Right lobe of liver (tissue), 6 donors: ENCODE data around the gene KCNQ1OT1. TPM values are rescaled to one million over a fixed set of nuclear protein-coding genes. Genes with fewer than 3 reads are reported as not detected.

Source experiments
- ATAC-seq, 4 donors: fragments of 200-7000 bp; cut with Tn5 transposase; one replicate each; pipeline ENCODE4 v1.9.1; 2020; ENCODE audit warnings: mild to moderate bottlenecking in 4 of 4, moderate library complexity in 4 of 4
- DNase-seq, 3 donors: peaks; one replicate each; pipeline ENCODE4 v3.0.0-alpha.2; 2020
- H3K27ac ChIP-seq, 3 donors: fragments of 200-600 bp; one replicate each; pipeline ENCODE4 v1.8.0; 2022
- H3K27me3 ChIP-seq, 2 donors: fragments of 200-600 bp; one replicate each; pipeline ENCODE4 v1.8.0; 2022
- H3K36me3 ChIP-seq, 4 donors: fragments of 200-600 bp; sonication (generic) in 1 of 4; one replicate each; pipeline versions ENCODE4 v1.5.1 to v1.8.0; 2017 to 2022; ENCODE audit warnings: control low read depth in 1 of 4
- H3K4me1 ChIP-seq, 4 donors: fragments of 200-600 bp; sonication (generic) in 1 of 4; one replicate each; pipeline versions ENCODE4 v1.5.1 to v1.8.0; 2017 to 2022; ENCODE audit warnings: control low read depth in 1 of 4
- H3K4me3 ChIP-seq, 3 donors: fragments of 200-600 bp; one replicate each; pipeline ENCODE4 v1.8.0; 2022
- H3K9me3 ChIP-seq, 4 donors: fragments of 200-600 bp; sonication (generic) in 1 of 4; one replicate each; pipeline versions ENCODE4 v1.5.1 to v1.8.0; 2017 to 2022; ENCODE audit warnings: control low read depth in 1 of 4
- CTCF ChIP-seq, 4 donors: fragments of 200-600 bp in 3 of 4; fragments of 450-650 bp in 1 of 4; IDR thresholded peaks; one replicate each; pipeline versions ENCODE4 v1.5.1 to v1.8.0; 2016 to 2022; ENCODE audit warnings: antibody characterized with exemption in 4 of 4, mild to moderate bottlenecking in 2 of 4
- POLR2A ChIP-seq: fragments of 450-650 bp; IDR thresholded peaks from one replicate; pipeline ENCODE4 v1.6.1; 2017; ENCODE audit warnings: antibody characterized with exemption, mild to moderate bottlenecking
- WGBS: methylation state at CpG from one replicate; pipeline ENCODE4 v1.1.6; 2018; ENCODE audit warnings: low coverage, low lambda C conversion rate; ENCODE audit not compliant: insufficient coverage; ENCODE audit errors: missing lambda C conversion rate; 5-methylcytosine and 5-hydroxymethylcytosine counted together
- intact Hi-C, 2 donors: fragments of 100-400 bp; cut with DNase I; formaldehyde crosslinking; loops; one replicate each; pipeline versions ENCODE4 v1.11.2 to v1.14.1; 2022
- total RNA-seq, 6 experiments: library from RNA; depleted of rRNA in 2 of 6; stranded (reverse); fragments of >200 nt in 2 of 6; fragmentation: NEBNext Ultra II Directional in 3 of 6; extraction: Animal tissue kit (Norgen Biotek cat#: 25700) in 3 of 6; gene quantifications; one replicate each; pipeline versions ENCODE4 v1.1.0 to v1.2.4, GENCODE V29; 2016 to 2023
- donor health status: DM: no; HTN: yes; CAD: no.
- donor health status: DM: no; HTN: no; CAD: no.
- donor health status: DM: no; HTN: no; CAD: no.
- donor health status: DM: no; HTN: yes; CAD: no.
- donor health status: DM: no; HTN: yes; CAD: no.

KCNQ1OT1 gene
- total RNA-seq, 6 experiments from 2014 or later, result 0.37 to 1.7 (median 0.60) TPM

DNA sequence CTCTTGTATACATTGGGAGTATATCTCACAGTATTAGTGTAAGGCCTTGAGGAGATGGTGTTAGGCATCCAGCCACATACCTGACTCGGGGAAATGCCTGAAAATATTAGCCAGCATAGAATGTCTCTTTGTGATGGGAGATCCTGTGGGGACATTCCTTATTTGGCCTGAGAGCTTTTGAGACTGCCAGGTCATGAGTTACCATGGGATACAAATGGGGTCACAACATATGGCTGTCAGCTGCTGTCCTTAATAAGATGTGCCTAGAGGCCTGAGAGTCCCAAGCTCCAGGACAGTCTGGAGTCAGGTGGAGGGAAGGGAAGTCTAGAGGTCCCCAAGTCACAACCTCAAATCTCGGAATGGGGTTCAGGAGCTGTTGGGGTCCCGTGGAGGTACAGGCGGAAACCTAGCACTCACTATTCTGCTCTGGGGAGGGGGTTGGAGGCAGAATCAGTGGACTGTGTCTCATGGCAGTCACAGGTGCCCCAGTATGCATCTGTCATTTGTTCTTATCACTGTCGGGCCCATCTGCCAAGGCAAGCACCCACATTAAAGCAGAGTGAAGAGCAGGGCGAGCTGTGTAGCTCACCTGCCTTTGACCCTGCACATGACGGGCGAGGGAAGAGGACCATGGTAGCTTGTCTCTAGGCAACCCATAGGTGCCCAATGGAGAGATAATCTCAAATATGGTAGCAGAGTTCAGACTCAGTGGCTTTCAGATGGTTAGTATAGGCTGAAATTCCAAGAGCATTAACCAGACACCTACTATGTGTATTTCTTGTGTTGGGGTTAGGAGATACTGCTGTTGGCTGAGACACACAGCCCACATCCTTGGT, 29.9 kb downstream of the KCNQ1OT1 start:
- intact Hi-C loops, result no loop called here
- DNase-seq (no peak), ATAC-seq (no peak)
- no peak overlapping the region for H3K4me3 ChIP-seq
- H3K9me3 ChIP-seq, result no peaks in the 10 kb centered on the region
- TF ChIP-seq POLR2A, result no peak
- no peak for TF ChIP-seq CTCF (IDR thresholded peaks at IDR 0.05)
- no peak overlapping the region for H3K27ac ChIP-seq
- no peaks in the 10 kb centered on the region for H3K4me1 ChIP-seq
- H3K27me3 ChIP-seq, result no peaks in the 10 kb centered on the region
- H3K36me3 ChIP-seq, result no peaks in the 10 kb centered on the region
- WGBS, result 85% methylated on average over 4 of the region's 8 CpGs

DNA sequence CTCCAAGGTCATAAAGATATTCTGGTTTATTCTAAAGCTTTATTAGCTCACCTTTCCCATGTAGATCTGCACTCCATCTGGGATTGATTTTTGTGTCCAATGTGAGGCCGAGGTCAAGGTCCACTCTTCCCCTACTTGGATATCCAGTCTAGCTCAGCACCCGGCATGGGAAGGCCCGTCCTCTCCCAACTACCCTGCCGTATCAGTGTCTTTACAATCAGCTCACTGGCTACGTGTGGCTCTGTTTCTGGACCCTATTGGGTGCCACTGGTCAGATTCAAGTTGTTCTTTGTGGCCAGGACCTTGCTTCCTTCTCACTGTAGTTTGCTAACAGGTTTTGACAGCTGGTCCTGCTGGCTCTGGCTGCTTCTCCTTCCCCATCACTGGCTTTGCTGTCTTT, 30.9 kb downstream of the KCNQ1OT1 start:
- Histone ChIP-seq H3K36me3 (no peaks in the 10 kb centered on the region), H3K4me3 (no peak overlapping the region), H3K4me1 (no peaks in the 10 kb centered on the region), H3K27me3 (no peaks in the 10 kb centered on the region), H3K9me3 (no peaks in the 10 kb centered on the region), H3K27ac (no peak overlapping the region)
- ATAC-seq (peak in 3 of 4 donors; percentile 34 to 64 (median 43)), DNase-seq (no peak)
- WGBS, result 52% methylated on average over 5 of the region's 5 CpGs
- TF ChIP-seq POLR2A (no peak), CTCF (IDR thresholded peaks at IDR 0.05) (no peak)
- intact Hi-C loops, result no loop called here

DNA sequence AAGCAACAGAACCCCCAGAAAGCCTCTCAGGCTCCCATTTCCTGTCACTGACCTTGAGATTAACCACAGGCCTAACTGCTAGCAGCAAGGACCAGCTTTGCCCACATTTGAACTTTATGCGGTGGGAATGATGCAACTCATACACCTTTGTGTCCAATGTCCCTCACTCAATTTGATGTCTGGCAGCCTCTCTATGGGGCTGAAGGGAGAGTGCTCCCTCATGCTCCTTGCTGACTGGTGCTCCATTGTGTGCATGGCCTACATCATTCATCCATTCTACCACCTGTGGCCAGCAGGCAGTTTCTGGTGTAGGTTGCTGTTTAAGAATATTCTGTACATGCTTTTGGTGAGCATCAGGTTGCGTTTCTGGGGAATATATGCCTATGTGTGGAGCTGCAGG, 31.9 kb downstream of the KCNQ1OT1 start:
- WGBS, result no CpG with 5 or more reads among the region's 2 CpGs
- DNase-seq, result no peak
- Histone ChIP-seq H3K4me3 (no peak overlapping the region), H3K36me3 (no peaks in the 10 kb centered on the region), H3K4me1 (no peaks in the 10 kb centered on the region), H3K27ac (no peak overlapping the region), H3K9me3 (no peaks in the 10 kb centered on the region), H3K27me3 (no peaks in the 10 kb centered on the region)
- intact Hi-C loops, result no loop called here
- ATAC-seq, result no peak
- TF ChIP-seq POLR2A (no peak), CTCF (IDR thresholded peaks at IDR 0.05) (no peak)

DNA sequence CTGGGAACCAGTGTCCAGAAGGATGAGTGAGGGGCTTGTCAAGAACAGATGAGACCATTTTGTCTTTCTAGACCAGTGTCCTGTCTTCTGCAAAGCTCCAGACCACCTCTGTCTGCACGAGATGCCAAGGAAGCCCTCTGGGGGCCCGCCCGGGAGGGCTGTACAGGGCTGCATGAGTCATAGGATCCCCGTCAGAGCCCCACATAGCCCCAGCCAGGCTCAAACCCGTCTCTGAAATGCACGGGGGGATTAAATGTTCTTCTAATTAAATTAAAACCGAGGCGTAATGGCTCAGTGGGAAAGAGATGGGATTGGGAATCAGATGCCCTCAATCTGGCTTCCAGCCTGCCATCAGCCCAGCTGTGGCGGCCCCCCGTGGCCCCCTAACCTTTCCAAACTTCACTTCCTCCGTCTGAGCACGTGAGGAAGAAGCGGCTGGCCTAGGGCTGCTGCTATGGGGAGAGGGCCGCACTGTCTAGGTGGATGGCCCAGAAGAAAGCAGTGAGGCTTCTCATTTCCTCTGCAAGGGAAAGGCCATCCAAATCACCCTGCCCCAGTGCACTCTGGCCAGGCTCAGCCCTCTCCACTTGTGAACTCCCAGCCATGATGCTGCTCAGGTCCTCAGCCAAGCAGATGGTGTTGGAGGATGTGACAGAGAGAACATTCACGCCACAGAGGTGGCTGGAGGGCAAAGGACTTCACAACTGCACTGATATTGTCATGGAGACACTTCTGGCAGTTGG, 32.8 kb downstream of the KCNQ1OT1 start:
- Histone ChIP-seq H3K27me3 (no peaks in the 10 kb centered on the region), H3K27ac (no peak overlapping the region), H3K4me3 (no peak overlapping the region), H3K9me3 (no peaks in the 10 kb centered on the region), H3K36me3 (no peaks in the 10 kb centered on the region), H3K4me1 (no peaks in the 10 kb centered on the region)
- TF ChIP-seq CTCF (IDR thresholded peaks at IDR 0.05) (no peak), POLR2A (no peak)
- DNase-seq (no peak), ATAC-seq (no peak)
- 75% methylated on average over 11 of the region's 15 CpGs for WGBS
- intact Hi-C loops, result no loop called here
